B cell (primary cell): ENCODE measurements around the gene EGFLAM. TPM values are rescaled to one million over a fixed set of nuclear protein-coding genes. Genes with fewer than 3 reads are reported as not detected.

Experiments
- ATAC-seq: fragments of 200-7000 bp; cut with Tn5 transposase; one replicate; pipeline ENCODE4 v1.10.0; 2021; ENCODE audit warnings: low read depth, mild to moderate bottlenecking, moderate number of reproducible peaks, moderate library complexity
- CTCF ChIA-PET: fragments of 350-600 bp; sonication (Branson Sonifier 250); formaldehyde crosslinking; loops from one replicate; lab custom pipeline; 2021; ENCODE audit warnings: antibody characterized with exemption, inconsistent platforms; lab: Charles Lee
- POLR2A ChIA-PET: fragments of 350-600 bp; sonication (Branson Sonifier 250); formaldehyde crosslinking; loops from one replicate; lab custom pipeline; 2021; ENCODE audit warnings: antibody characterized with exemption; lab: Charles Lee
- DNase-seq: peaks from one replicate; pipeline ENCODE4 v3.0.0; 2013
- H2AFZ ChIP-seq: 2 replicates; pipeline ENCODE4 v1.6.1; 2012; ENCODE audit warnings: mild to moderate bottlenecking, low read depth, low read length; ENCODE audit not compliant: insufficient read depth, poor library complexity, severe bottlenecking
- H3K27ac ChIP-seq, 2 donors: 1 replicate in 1 of 2; 2 replicates in 1 of 2; pipeline ENCODE4 v1.5.1; 2012 to 2013; ENCODE audit warnings: low read length in 2 of 2, mild to moderate bottlenecking in 2 of 2, moderate library complexity in 1 of 2
- H3K27me3 ChIP-seq, 4 experiments: fragments of 200-600 bp in 1 of 4; sonication (generic) in 1 of 4; replicated peaks in 1 of 4; 1 replicate in 2 of 4; 2 replicates in 2 of 4; pipeline versions ENCODE4 v1.6.1 to v1.7.0; 2013 to 2016; ENCODE audit warnings: low read length in 3 of 4, mild to moderate bottlenecking in 2 of 4, mixed read lengths in 1 of 4, moderate library complexity in 1 of 4; ENCODE audit not compliant: insufficient read depth in 4 of 4, control insufficient read depth in 3 of 4; ENCODE audit errors: control extremely low read depth in 1 of 4
- H3K36me3 ChIP-seq, 2 experiments: replicated peaks in 1 of 2; 1 replicate in 1 of 2; 2 replicates in 1 of 2; pipeline versions ENCODE4 v1.6.1 to v1.7.1; 2013; ENCODE audit warnings: low read length in 1 of 2; ENCODE audit not compliant: insufficient read depth in 2 of 2, control insufficient read depth in 1 of 2; ENCODE audit errors: control extremely low read depth in 1 of 2, extremely low read depth in 1 of 2
- H3K4me1 ChIP-seq, 2 donors: fragments of 200-600 bp in 1 of 2; sonication (generic) in 1 of 2; 1 replicate in 1 of 2; 2 replicates in 1 of 2; pipeline versions ENCODE4 v1.5.1 to v1.6.1; 2013 to 2017; ENCODE audit warnings: low read length in 2 of 2; ENCODE audit not compliant: control insufficient read depth in 2 of 2, insufficient read depth in 2 of 2
- H3K4me2 ChIP-seq: replicated peaks from 2 replicates; pipeline ENCODE3; 2012; ENCODE audit warnings: mild to moderate bottlenecking, low read depth, low read length; ENCODE audit not compliant: poor library complexity, severe bottlenecking
- H3K4me3 ChIP-seq, 5 experiments: fragments of 200-600 bp in 1 of 5; sonication (generic) in 1 of 5; 1 replicate in 3 of 5; 2 replicates in 2 of 5; pipeline versions ENCODE4 v1.5.1 to v1.7.0; 2011 to 2016; ENCODE audit warnings: low read length in 4 of 5, mild to moderate bottlenecking in 4 of 5, low read depth in 2 of 5, control low read depth in 1 of 5, moderate library complexity in 1 of 5; ENCODE audit not compliant: insufficient read depth in 1 of 5; ENCODE audit errors: control extremely low read depth in 1 of 5, extremely low read depth in 1 of 5
- H3K79me2 ChIP-seq: fragments of 200-600 bp; sonication (generic); one replicate; pipeline ENCODE4 v1.6.0; 2016; ENCODE audit warnings: low read length; ENCODE audit not compliant: control insufficient read depth, insufficient read depth
- H3K9ac ChIP-seq: fragments of 200-600 bp; sonication (generic); 2 replicates; pipeline ENCODE4 v1.6.1; 2017; ENCODE audit warnings: mild to moderate bottlenecking, low read length, moderate library complexity
- H3K9me3 ChIP-seq, 3 donors: one replicate each; pipeline versions ENCODE4 v1.6.1 to v1.7.1; 2013; ENCODE audit warnings: low read length in 2 of 3; ENCODE audit not compliant: control insufficient read depth in 2 of 3, insufficient read depth in 1 of 3; ENCODE audit errors: control extremely low read depth in 1 of 3
- H4K20me1 ChIP-seq: 2 replicates; pipeline ENCODE4 v1.6.0; 2012; ENCODE audit warnings: mild to moderate bottlenecking, low read length; ENCODE audit not compliant: insufficient read depth, control insufficient read depth, poor library complexity, severe bottlenecking
- H3K27ac Mint-ChIP-seq: one replicate; pipeline ENCODE4 v1.8.0; 2021; ENCODE audit warnings: mixed read lengths
- H3K27me3 Mint-ChIP-seq: one replicate; pipeline ENCODE4 v1.8.0; 2021; ENCODE audit warnings: mixed read lengths
- H3K4me1 Mint-ChIP-seq: one replicate; pipeline ENCODE4 v1.8.0; 2021; ENCODE audit warnings: mixed read lengths
- H3K4me3 Mint-ChIP-seq: one replicate; pipeline ENCODE4 v1.8.0; 2021; ENCODE audit warnings: mixed read lengths
- H3K9me3 Mint-ChIP-seq: one replicate; pipeline ENCODE4 v1.8.0; 2022; ENCODE audit warnings: mixed read lengths; ENCODE audit not compliant: insufficient read depth
- CTCF ChIP-seq: fragments of 200-600 bp; IDR thresholded peaks from one replicate; pipeline ENCODE4 v1.8.0; 2022; ENCODE audit warnings: antibody characterized with exemption, mild to moderate bottlenecking
- EZH2 ChIP-seq: IDR thresholded peaks from 2 replicates; pipeline ENCODE4 v1.6.1; 2012; ENCODE audit warnings: borderline replicate concordance, low read depth, mild to moderate bottlenecking, moderate library complexity, low read length; ENCODE audit not compliant: insufficient read depth, poor library complexity, severe bottlenecking
- WGBS: methylation state at CpG from one replicate; pipeline ENCODE4 v1.1.5; 2013; ENCODE audit warnings: missing lambda C conversion rate; ENCODE audit not compliant: insufficient coverage; 5-methylcytosine and 5-hydroxymethylcytosine counted together
- intact Hi-C: fragments of 100-400 bp; cut with micrococcal nuclease; formaldehyde crosslinking; loops from one replicate; pipeline ENCODE4 v1.10.0; 2022
- polyA plus RNA-seq: library from polyadenylated mRNA; depleted of rRNA; stranded (reverse); fragments of >200 nt; gene quantifications from 2 replicates; pipeline ENCODE4 v1.2.3, GENCODE V29; 2012
- total RNA-seq, 2 donors: library from RNA; stranded (reverse); fragments of 120-200 nt in 1 of 2; gene quantifications; 1 replicate in 1 of 2; 2 replicates in 1 of 2; pipeline versions ENCODE4 v1.2.3 to v1.2.4, GENCODE V29; 2013 to 2022

The EGFLAM gene
- total and polyA plus RNA-seq, 2 donors (not counting 1 experiment from before 2014, with no cell fraction given) = not detected

DNA sequence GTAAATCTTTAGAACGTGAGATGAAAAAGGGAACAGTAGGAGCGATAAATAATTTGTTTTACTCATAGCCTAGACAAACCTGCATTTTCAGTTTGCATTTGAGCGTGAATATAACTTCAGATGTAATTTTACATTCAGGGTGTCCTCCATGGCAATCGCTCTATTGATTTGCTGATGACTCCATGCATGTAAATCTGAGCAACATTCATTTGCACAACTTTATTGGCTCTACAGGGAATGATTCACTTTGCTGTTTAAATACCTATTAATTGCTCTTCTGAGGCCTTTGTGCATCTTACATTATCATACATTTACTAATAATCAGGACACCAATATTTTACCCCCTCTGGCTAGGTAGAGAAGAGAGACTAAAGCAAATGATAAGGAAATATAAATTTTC, 122.2 kb downstream of the EGFLAM start:
- Mint-ChIP-seq H3K4me1 (no peaks in the 10 kb centered on the region), H3K27ac (no peak overlapping the region), H3K4me3 (no peak overlapping the region), H3K9me3 (no peaks in the 10 kb centered on the region), H3K27me3 (peaks cover 37% of the 10 kb centered on the region)
- Histone ChIP-seq H2AFZ (no peak overlapping the region), H4K20me1 (no peaks in the 10 kb centered on the region), H3K4me2 (no peak overlapping the region), H3K4me1 (no peaks in the 10 kb centered on the region), H3K27me3 (peaks cover 0 to 19% (median 6%) of the 10 kb centered on the region in 4 experiments), H3K79me2 (no peaks in the 10 kb centered on the region), H3K27ac (no peak overlapping the region), H3K9me3 (no peaks in the 10 kb centered on the region), H3K36me3 (no peaks in the 10 kb centered on the region), H3K4me3 (no peak overlapping the region), H3K9ac (no peak overlapping the region)
- POLR2A ChIA-PET = no interaction called here
- intact Hi-C loops = no loop called here
- ATAC-seq (no peak), DNase-seq (no peak)
- TF ChIP-seq CTCF (no peak), EZH2 (no peak)
- 94% methylated on average over 4 of the region's 4 CpGs for WGBS
- CTCF ChIA-PET = no interaction called here

DNA sequence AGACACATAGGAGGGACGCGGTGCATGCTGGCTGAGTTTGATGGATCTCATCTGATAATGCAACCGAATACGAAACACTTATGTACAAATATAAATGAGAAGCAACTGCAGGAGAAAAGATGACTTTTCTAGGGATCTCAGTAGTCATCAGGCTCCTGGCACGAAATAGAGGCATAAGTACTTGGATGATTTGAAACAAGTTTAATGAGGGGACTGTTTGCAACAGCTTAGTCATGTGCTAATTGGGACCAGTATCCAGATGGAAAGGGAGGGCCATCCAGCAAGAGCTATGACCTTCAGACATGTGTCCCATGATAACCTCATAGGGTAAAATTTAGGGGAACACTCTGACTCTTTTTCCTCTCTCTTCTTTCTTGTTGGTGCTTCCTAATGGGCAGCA, 123.0 kb downstream of the EGFLAM start:
- no peak overlapping the region for H3K27ac ChIP-seq
- H3K27me3 ChIP-seq = peaks cover 0 to 19% (median 4%) of the 10 kb centered on the region in 4 experiments
- no peaks in the 10 kb centered on the region for H3K4me1 Mint-ChIP-seq
- no peaks in the 10 kb centered on the region for H3K9me3 Mint-ChIP-seq
- no peaks in the 10 kb centered on the region for H3K9me3 ChIP-seq
- no peaks in the 10 kb centered on the region for H3K4me1 ChIP-seq
- TF ChIP-seq EZH2 = no peak
- TF ChIP-seq CTCF = no peak
- DNase-seq = no peak
- intact Hi-C loops = no loop called here
- H4K20me1 ChIP-seq = no peaks in the 10 kb centered on the region
- ChIA-PET CTCF (interaction anchor here (1.0 kb wide), 1 partner anchor 60 kb away, joined by 3 read pairs; no protein-coding TSS in a partner anchor), POLR2A (no interaction called here)
- no peak overlapping the region for H3K27ac Mint-ChIP-seq
- no peak for ATAC-seq
- H3K27me3 Mint-ChIP-seq = peaks cover 35% of the 10 kb centered on the region
- no peak overlapping the region for H3K4me3 ChIP-seq
- H3K79me2 ChIP-seq = no peaks in the 10 kb centered on the region
- no peak overlapping the region for H3K4me3 Mint-ChIP-seq
- no peak overlapping the region for H3K4me2 ChIP-seq
- WGBS = 91% methylated on average over 5 of the region's 5 CpGs
- no peak overlapping the region for H3K9ac ChIP-seq
- H3K36me3 ChIP-seq = no peaks in the 10 kb centered on the region
- H2AFZ ChIP-seq = no peak overlapping the region
